Measurements from ENCODE around the gene PAX8.
A peak's percentile ranks its signal among the peaks of the same experiment; 100 is the strongest.

DNA sequence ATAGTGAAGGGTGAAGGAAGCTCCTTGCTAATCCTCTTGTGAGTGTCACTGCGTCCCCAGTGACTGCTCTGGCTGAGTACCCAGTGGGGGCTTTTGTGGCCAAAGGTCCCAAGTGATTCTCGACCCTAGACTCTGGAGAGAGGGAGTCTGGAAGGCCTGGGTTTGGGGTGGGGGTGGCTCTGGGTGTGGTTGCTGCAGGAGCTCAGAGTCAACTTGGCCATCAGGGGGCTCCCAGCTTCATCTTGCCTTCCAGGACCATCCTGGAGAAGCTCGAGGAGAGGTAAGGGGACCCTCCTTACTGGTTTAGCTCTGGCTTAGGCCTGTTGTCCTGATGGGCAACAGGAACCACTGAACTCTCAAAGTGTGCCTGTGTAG is 104.4 kb downstream of the PAX8 start:
- peak; percentile 61 for TF ChIP-seq CTCF (conservative IDR thresholded peaks at IDR 0.05; ENCODE audit: low read length)
- TF ChIP-seq EZH2phosphoT487 (IDR thresholded peaks at IDR 0.05; ENCODE audit: borderline replicate concordance), result no peak
